Activated naive CD4-positive, alpha-beta T cell treated with anti-CD3 and anti-CD28 coated beads, Interleukin-2, amount 50 U/mL, for 16 hours (primary cell): ENCODE measurements around the gene GSC.
"Not testable (repeated sequence)": the region's sequence is repeated elsewhere in the genome, so short reads cannot be mapped to it uniquely, and the experiment has no call there.

ENCODE experiments used
- DNase-seq: peaks from one replicate; pipeline ENCODE4 v3.0.0-alpha.2; 2020

The GSC gene

GRCh38 chr14:94769391-94770250 lies at the start of gene GSC:
Gene GSC (minus strand): TSS chr14:94770113. CDS start chr14:94770015, 98 bp downstream.
- no peak for DNase-seq

DNA sequence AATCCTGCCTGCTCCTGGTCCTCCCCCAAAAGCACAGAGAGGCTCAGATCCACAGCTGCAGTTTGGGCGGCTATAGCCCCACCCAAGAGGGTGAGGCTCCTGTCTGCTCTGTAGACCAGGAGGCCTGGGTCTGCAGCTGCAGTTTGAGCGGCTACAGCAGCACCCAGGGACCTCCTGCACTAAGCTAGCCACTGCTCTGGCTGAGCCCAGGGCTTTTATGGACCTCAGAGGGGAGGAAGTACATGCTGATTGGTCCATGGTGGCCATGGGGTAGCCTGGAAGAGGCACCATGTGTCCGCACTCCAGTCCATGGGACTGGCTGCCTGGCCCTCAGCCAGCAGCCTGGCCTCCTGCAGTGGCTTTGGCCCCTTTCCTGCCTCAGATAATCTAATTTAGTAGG lies 49.6 kb upstream of the GSC start:
- no peak for DNase-seq

DNA sequence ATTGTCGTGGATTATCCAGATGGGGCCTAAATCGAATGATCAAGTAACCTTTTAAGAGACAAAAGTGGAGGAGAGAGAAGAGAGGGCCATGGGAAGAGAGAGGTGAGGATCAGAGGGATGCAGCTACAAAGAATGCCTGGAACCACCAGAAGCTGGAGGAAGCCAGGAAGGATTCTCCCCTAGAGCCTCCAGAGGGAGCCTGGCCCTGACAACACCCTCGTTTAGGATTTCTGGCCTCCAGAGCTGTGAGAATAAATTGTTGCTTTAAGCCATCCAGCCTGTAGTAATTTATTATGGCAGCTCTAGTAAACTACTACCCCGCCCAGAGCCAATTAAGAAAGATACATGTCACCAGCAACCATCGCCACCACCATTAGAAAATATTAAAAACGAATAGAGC lies 46.2 kb upstream of the GSC start:
- no peak for DNase-seq

DNA sequence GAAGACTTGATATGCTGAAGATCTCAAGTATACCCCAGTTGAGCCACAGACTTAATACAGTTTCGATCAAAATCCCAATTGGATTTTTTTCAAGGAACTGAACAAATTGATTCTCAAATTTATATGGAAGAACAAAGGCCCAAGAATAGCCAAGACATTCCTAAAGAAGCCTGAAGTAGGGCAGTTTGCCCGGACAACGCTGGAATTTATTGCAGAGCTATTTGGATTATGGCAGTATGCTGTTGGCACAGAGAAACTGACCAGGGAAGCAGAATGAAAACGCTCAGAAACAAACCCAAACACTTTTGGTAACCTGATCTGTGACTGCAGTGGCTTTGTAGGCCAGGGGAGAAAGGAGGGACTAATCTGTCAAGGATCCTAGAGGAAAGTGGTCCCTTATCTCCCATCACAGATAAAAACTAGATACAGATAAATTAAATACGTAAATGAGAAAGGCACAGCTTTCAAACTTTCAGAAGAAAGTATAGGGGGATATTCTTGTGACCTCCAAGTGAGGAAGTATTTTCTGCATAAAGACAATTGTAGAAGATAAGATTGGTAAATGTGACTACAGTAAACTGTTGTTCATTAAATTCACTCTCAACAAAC lies 35.9 kb upstream of the GSC start:
- DNase-seq: no peak

GRCh38 chr14:94801225-94801624 lies 31.3 kb upstream of the GSC start:
- no peak for DNase-seq

- DNase-seq: not testable (repeated sequence)
These were observed 30.9 kb upstream of the GSC start for GRCh38 chr14:94800764-94801163.

- DNase-seq: no peak
These were observed 28.0 kb upstream of the GSC start for GRCh38 chr14:94797887-94798286.

DNA sequence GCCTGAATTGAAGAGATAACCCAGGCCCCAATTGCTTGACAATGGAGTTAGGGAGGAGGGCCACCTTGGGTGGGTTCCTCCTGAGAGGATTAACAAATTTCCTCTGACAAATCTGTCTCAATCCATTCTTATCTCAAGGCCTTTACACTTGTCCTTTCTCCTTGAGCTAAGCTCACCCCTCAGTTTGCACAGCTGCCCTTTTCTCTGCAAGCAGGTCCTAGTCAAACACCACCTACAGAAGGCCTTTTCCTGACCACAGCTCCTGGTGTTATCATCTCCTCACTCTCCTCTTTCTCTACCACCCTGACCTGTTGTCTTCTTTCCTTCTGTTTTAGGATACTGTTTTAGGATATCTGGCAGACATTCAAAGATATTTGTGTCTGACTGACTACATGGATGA lies 26.4 kb upstream of the GSC start:
- no peak for DNase-seq

DNA sequence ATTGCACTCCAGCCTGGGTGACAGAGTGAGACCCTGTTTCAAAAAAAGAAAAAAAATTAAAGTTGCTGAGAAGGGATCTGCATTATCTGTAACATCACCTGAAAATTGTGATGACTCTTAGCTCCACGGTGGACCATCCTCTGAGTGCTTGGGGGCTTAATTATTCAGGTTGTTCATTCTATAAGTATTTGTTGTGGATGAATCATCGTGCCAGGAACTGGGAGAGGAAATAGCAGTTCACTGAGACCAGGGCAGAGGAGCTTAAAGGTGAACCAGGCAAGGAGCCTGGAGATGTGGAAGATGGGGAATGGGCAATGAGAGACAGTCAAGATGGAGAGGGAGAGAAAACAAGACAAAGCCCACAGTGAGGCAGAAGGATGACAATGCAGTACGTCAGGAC lies 25.5 kb upstream of the GSC start:
- DNase-seq: no peak

- no peak for DNase-seq
These were observed 24.0 kb upstream of the GSC start for GRCh38 chr14:94793901-94794300.

DNA sequence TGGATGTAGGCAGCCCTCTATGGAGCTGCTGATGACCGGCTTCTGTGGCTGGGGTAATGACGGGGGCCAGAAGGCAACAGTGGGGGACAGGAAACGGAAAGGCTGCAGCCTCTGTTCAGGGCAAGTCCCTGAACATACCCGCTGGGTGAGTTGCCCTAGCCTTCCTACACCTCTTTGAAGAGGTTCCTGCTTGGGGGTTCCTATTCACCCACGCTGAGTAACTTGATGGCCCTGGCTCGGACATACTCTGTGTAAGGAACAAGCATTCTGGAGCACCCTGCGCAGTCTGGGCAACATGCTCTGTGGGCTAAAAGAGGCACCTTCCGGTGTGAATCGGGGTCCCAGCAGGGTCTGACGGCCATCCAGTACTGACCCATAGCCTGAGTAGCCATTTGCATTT lies 17.7 kb upstream of the GSC start:
- DNase-seq: no peak

DNA sequence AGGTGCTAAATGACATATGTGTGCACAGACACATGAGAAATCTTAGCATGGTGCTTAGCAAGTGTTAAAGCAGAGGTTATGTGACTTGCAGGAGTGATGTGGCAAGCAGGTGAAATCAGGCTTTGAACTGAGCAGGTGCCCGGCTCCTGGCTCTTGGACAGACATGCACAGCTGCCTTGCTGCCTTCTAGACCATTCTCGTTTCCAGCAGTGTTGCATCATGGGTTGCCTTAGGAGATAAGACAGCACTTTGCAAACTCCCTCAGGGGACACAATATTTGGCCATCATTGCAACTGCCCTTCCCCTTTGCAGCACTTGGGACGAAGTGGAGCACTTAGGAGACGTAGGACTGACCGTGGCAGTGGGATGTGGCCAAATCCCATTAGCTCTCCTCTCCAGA lies 17.2 kb upstream of the GSC start:
- no peak for DNase-seq

- DNase-seq: no peak
These were observed 10.9 kb upstream of the GSC start for GRCh38 chr14:94780536-94781399.

DNA sequence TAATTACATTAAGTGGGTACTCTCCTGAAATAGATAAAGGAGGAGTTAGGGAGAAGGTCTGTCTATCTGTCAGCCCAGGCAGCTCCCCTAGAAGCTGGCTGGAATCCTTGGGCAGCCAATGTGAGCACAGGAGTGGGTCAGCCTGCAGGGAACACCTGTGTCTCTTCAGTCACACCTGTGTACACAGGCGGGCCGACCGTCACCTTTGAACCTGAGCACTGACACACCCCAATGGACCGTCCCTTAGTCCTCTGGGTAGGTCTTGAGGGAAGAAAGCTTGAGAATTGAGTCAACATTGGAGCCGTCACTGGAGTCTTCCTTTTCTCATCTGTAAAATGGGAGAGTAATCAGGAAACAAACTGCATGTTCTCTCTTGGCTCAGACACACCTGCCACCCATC lies 9.8 kb upstream of the GSC start:
- no peak for DNase-seq

GRCh38 chr14:94775871-94776210 lies 5.9 kb upstream of the GSC start:
- DNase-seq: no peak

DNA sequence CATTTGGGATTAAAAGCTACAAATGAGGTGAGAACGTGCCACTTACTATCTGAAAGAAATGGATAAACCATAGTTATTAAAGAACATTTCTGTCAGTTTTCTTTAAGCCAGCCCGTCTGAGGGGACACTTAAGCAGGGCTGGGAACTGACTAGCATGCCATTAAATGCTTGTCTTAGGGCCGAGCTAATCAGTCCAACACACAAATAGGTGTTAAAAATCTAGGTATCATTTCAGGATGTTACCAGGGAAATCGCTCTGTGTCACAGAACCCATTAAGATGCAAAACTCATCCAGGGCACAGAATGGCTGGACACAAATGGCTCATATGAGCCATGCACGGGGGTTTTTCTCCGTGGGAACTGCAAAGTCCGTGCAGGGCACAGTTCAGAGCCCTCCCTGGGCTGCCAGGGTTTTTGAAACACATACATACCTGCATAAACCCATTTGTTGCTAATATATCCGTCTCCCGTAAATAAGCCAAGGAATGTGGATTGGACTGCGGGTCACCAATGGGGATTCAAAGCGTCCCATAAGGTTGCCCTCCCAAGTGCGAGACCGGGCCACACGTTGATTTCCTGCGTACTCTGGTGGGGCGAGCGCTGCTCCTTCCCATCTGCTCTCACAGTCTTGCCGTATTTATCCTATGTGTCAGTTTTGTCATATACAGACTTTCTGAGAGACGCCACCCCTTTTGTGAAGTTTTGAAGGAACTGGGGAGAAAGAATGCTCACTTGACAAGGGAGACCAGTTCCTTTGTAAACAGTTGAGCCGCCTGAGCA lies 5.4 kb upstream of the GSC start:
- no peak for DNase-seq

DNA sequence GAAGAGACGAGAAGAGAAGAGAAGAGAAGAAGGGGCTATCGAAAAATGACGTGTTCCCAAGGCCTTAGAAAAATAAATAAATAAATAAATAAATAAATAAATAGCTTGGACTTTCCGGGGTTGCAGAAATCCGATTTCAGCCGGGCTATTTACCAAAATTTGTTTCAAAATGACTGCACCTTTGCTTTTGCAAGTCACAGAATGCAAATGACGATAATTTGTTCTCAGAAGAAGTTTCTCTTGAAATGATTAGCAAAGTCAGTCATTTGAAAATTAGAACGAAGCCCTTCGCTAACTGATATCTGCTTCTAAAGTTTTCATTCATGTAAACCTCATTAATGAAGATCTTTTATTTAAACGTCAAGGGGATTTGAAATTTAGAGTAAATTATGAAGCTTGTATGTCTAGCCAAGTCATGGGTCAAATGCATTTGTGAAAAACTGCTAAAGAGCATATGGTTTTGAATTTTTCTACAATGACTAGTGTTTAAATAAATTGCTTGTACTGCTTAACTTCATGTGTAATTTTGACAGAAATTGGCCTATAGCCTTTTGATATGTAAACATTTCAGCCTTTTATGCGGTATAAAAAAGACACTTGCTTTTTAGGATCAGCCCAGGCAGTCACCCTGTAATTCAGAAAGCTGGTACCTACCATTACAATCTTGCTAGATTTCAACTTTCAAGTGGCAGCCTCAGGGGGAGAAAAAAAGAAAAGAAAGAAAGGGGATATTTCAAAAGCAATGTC lies 4.6 kb upstream of the GSC start:
- no peak for DNase-seq

DNA sequence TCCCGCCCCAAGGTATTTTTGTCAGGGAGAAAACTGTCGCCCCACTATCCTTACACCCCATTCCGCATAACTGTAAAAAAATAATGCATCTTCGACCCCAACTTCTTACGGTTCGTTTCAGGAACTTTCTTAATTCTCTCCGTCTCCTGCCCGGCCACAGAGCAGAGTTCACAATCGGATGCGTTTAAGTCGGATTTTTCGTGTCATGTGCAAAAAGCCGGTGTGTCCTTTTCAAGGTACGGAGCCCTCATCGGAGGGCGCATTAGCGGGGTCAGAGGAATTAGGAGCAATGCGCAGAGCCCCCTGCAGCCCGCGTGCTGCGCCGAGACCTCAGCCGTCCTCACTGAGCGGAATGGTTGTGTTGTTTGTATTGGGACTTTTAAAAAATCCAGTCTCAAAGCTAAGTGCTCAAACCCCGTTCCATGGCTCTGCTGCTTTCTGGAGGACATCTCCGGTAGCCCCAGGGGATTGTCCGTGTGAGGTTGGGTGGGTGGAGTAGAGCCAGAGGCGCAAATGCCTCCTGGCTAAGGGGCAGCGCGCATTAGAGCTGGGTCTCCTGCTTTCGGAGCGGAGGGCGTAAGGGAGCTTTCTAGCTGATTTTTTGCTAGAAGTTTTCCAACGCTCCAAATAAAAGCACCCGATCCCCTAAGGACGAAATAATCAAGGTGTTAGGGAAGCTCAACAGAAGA lies 3.9 kb upstream of the GSC start:
- no peak for DNase-seq

GRCh38 chr14:94773061-94773648 lies 3.2 kb upstream of the GSC start:
- no peak for DNase-seq

- no peak for DNase-seq
These were observed 2.6 kb upstream of the GSC start for GRCh38 chr14:94772548-94772947.

- DNase-seq: no peak
These were observed 2.1 kb upstream of the GSC start for GRCh38 chr14:94771906-94772490.
